Renal pelvis (tissue), 4 donors: ENCODE results near the gene FBXW7. TPM values are rescaled to one million over a fixed set of nuclear protein-coding genes. Genes with fewer than 3 reads are reported as not detected.

ENCODE experiments used
- DNase-seq: peaks from one replicate; pipeline ENCODE4 v3.0.0-alpha.2; 2013
- polyA plus RNA-seq, 3 donors: library from polyadenylated mRNA; unstranded; fragments of 120-200 nt; gene quantifications; one replicate each; pipeline ENCODE4 v1.2.1, GENCODE V29; 2013; ENCODE audit not compliant: insufficient read length in 3 of 3

FBXW7 gene
- polyA plus RNA-seq, 3 donors: 24.8 to 32.5 (median 28.8) TPM

- DNase-seq: no peak
Observed at GRCh38 chr4:152431784-152432183, 104.1 kb downstream of the FBXW7 start.

- DNase-seq: no peak
Observed at GRCh38 chr4:152431291-152431690, 104.6 kb downstream of the FBXW7 start.

GRCh38 chr4:152430507-152430906 is 105.4 kb downstream of the FBXW7 start:
- DNase-seq: no peak

- DNase-seq: no peak
Observed at GRCh38 chr4:152427981-152428380, 107.9 kb downstream of the FBXW7 start.

- no peak for DNase-seq
Observed at GRCh38 chr4:152424977-152425376, 110.9 kb downstream of the FBXW7 start.

GRCh38 chr4:152424396-152424795 is 111.5 kb downstream of the FBXW7 start:
- DNase-seq: no peak

GRCh38 chr4:152422817-152423320 is 113.0 kb downstream of the FBXW7 start:
- DNase-seq: no peak

GRCh38 chr4:152421576-152421975 is 114.3 kb downstream of the FBXW7 start:
- no peak for DNase-seq

- DNase-seq: no peak
Observed at GRCh38 chr4:152419809-152420208, 116.1 kb downstream of the FBXW7 start.

GRCh38 chr4:152417673-152418072 is 118.2 kb downstream of the FBXW7 start:
- no peak for DNase-seq

GRCh38 chr4:152415980-152416379 is 119.9 kb downstream of the FBXW7 start:
- no peak for DNase-seq

GRCh38 chr4:152408514-152409327 is 127.2 kb downstream of the FBXW7 start:
- no peak for DNase-seq

- no peak for DNase-seq
Observed at GRCh38 chr4:152401424-152401823, 134.5 kb downstream of the FBXW7 start.

- no peak for DNase-seq
Observed at GRCh38 chr4:152399246-152399645, 136.6 kb downstream of the FBXW7 start.

- no peak for DNase-seq
Observed at GRCh38 chr4:152398060-152398459, 137.8 kb downstream of the FBXW7 start.

- no peak for DNase-seq
Observed at GRCh38 chr4:152394791-152395190, 141.1 kb downstream of the FBXW7 start.

GRCh38 chr4:152392079-152392478 is 143.8 kb downstream of the FBXW7 start:
- no peak for DNase-seq

GRCh38 chr4:152390216-152390615 is 145.7 kb downstream of the FBXW7 start:
- DNase-seq: no peak

GRCh38 chr4:152389359-152389758 is 146.5 kb downstream of the FBXW7 start:
- no peak for DNase-seq

GRCh38 chr4:152385551-152385950 is 150.3 kb downstream of the FBXW7 start:
- DNase-seq: no peak

GRCh38 chr4:152382057-152382785 is 153.7 kb downstream of the FBXW7 start:
- DNase-seq: no peak

GRCh38 chr4:152380919-152381318 is 155.0 kb downstream of the FBXW7 start:
- DNase-seq: no peak

GRCh38 chr4:152380185-152380584 is 155.7 kb downstream of the FBXW7 start:
- no peak for DNase-seq
